Stomach (tissue), 9 donors: Measurements from ENCODE around the gene RCOR1. TPM values are rescaled to one million over a fixed set of nuclear protein-coding genes. Genes with fewer than 3 reads are reported as not detected.

ENCODE experiments used
- DNase-seq, 2 donors: peaks; one replicate each; pipeline versions ENCODE4 v3.0.0 to v3.0.0-alpha.2; 2013 to 2019
- H3K27ac ChIP-seq, 5 donors: fragments of 200-600 bp in 4 of 5; sonication (generic) in 4 of 5; one replicate each; pipeline ENCODE4 v1.5.1; 2013 to 2019; ENCODE audit warnings: mild to moderate bottlenecking in 1 of 5, moderate library complexity in 1 of 5
- H3K27me3 ChIP-seq, 3 donors: fragments of 200-600 bp; sonication (generic); one replicate each; pipeline ENCODE4 v1.5.1; 2017 to 2019; ENCODE audit warnings: mixed run types in 1 of 3
- H3K36me3 ChIP-seq, 4 donors: fragments of 200-600 bp; sonication (generic); 1 replicate in 3 of 4; 2 replicates in 1 of 4; pipeline ENCODE4 v1.5.1; 2016 to 2019
- H3K4me1 ChIP-seq, 4 donors: fragments of 200-600 bp; sonication (generic); one replicate each; pipeline ENCODE4 v1.5.1; 2016 to 2019
- H3K4me3 ChIP-seq, 4 donors: fragments of 200-600 bp; sonication (generic) in 3 of 4; one replicate each; pipeline ENCODE4 v1.5.1; 2016 to 2019; ENCODE audit warnings: mild to moderate bottlenecking in 1 of 4
- H3K9me3 ChIP-seq, 4 donors: fragments of 200-600 bp; sonication (generic); one replicate each; pipeline ENCODE4 v1.5.1; 2016 to 2019
- CTCF ChIP-seq, 7 experiments: fragments of 450-650 bp in 4 of 7; fragments of 200-600 bp in 3 of 7; sonication (generic) in 3 of 7; IDR thresholded peaks; one replicate each; pipeline ENCODE4 v1.5.1; 2016 to 2019; ENCODE audit warnings: antibody characterized with exemption in 7 of 7, control low read depth in 2 of 7, mild to moderate bottlenecking in 1 of 7
- EP300 ChIP-seq: sonication (generic); formaldehyde crosslinking; IDR thresholded peaks from one replicate; pipeline ENCODE4 v1.6.1; 2017; ENCODE audit warnings: antibody characterized with exemption
- POLR2A ChIP-seq, 4 donors: fragments of 450-650 bp; IDR thresholded peaks; one replicate each; pipeline ENCODE4 v1.6.1; 2016; ENCODE audit warnings: antibody characterized with exemption in 4 of 4, control low read depth in 2 of 4, mild to moderate bottlenecking in 1 of 4, moderate library complexity in 1 of 4
- POLR2AphosphoS5 ChIP-seq, 3 donors: sonication (generic); formaldehyde crosslinking; IDR thresholded peaks; one replicate each; pipeline ENCODE4 v1.6.1; 2016; ENCODE audit warnings: antibody characterized with exemption in 3 of 3
- WGBS, 5 donors: extraction: QIAGEN DNeasy Blood & Tissue Kit in 3 of 5; methylation state at CpG; one replicate each; pipeline versions ENCODE4 v1.1.5 to v1.1.7; 2013 to 2018; 5-methylcytosine and 5-hydroxymethylcytosine counted together
- intact Hi-C: fragments of 100-400 bp; cut with DNase I; formaldehyde crosslinking; loops from one replicate; pipeline ENCODE4 v1.15.1; 2023; ENCODE audit warnings: low total_unique reads
- polyA plus RNA-seq, 3 donors: library from polyadenylated mRNA; stranded (reverse); fragments of 200-250 nt; gene quantifications; one replicate each; pipeline ENCODE4 v1.2.3, GENCODE V29; 2013
- total RNA-seq, 5 donors: library from RNA; depleted of rRNA; stranded (reverse); fragments of >200 nt; gene quantifications; one replicate each; pipeline versions ENCODE4 v1.1.0 to v1.2.3, GENCODE V29; 2014 to 2016
- donor health status: healthy with polysubstance abuse.
- donor health status: Bipolar disorder and iron deficiency.
- donor health status: healthy.

RCOR1 gene
- total and polyA plus RNA-seq, 8 donors, result 4.9 to 60.7 (median 8.3) TPM

GRCh38 chr14:102774391-102775153 is 182.1 kb downstream of the RCOR1 start:
- intact Hi-C loops, result loop anchor here (10.0 kb wide), 1 partner anchor 140 kb away; no protein-coding TSS in a partner anchor
- WGBS, 5 donors, result 20 to 45% (median 45%) methylated on average over 8 to 10 of the region's 10 CpGs
- Histone ChIP-seq H3K27me3 (no peaks in the 10 kb centered on the region), H3K36me3 (no peaks in the 10 kb centered on the region), H3K9me3 (no peaks in the 10 kb centered on the region), H3K4me1 (peaks cover 0 to 32% (median 17%) of the 10 kb centered on the region in 4 donors), H3K27ac (peak overlapping the region in 3 of 5 donors; percentile 39 to 84 (median 83)), H3K4me3 (no peak overlapping the region)
- peak; percentile 57 to 90 for DNase-seq
- TF ChIP-seq POLR2A (IDR thresholded peaks at IDR 0.05) (no peak), POLR2AphosphoS5 (IDR thresholded peaks at IDR 0.05) (peak in 1 of 3 donors; percentile 21), CTCF (IDR thresholded peaks at IDR 0.05) (peak in 5 of 7 experiments; percentile 54 to 72 (median 68))

GRCh38 chr14:102775855-102776760 is 183.7 kb downstream of the RCOR1 start:
- peaks cover 0 to 43% (median 20%) of the 10 kb centered on the region in 4 donors for H3K4me1 ChIP-seq
- 81 to 87% (median 85%) methylated on average over 21 to 22 of the region's 22 CpGs for WGBS, 5 donors
- DNase-seq, result peak; percentile 42 to 52

GRCh38 chr14:102776761-102777710 is 184.6 kb downstream of the RCOR1 start, which contains the start of gene TRAF3:
TRAF3 (plus strand) TSS chr14:102777449; CDS start chr14:102870202, 92,753 bp downstream.
- WGBS, 5 donors, result 3 to 50% (median 19%) methylated on average over 35 to 139 of the region's 163 CpGs
- no peaks in the 10 kb centered on the region for H3K27me3 ChIP-seq
- peak within 1 kb of the TSS; percentile 78 to 96 (median 89) for H3K27ac ChIP-seq
- peaks cover 0 to 43% (median 20%) of the 10 kb centered on the region in 4 donors for H3K4me1 ChIP-seq
- H3K9me3 ChIP-seq, result no peaks in the 10 kb centered on the region
- H3K36me3 ChIP-seq, result no peaks in the 10 kb centered on the region
- H3K4me3 ChIP-seq, result peak within 1 kb of the TSS; percentile 81 to 99 (median 88)
- intact Hi-C loops, result loop anchor here (10.0 kb wide), 1 partner anchor 138 kb away; no protein-coding TSS in a partner anchor
- TF ChIP-seq POLR2A (IDR thresholded peaks at IDR 0.05), result no peak
- no peak for TF ChIP-seq CTCF (IDR thresholded peaks at IDR 0.05)
- no peak for TF ChIP-seq EP300
- no peak for TF ChIP-seq POLR2AphosphoS5 (IDR thresholded peaks at IDR 0.05)
- DNase-seq, result peak; percentile 70 to 92

More at GRCh38 chr14:102775855-102776760, 183.7 kb downstream of the RCOR1 start:
- H3K27ac ChIP-seq, result peak overlapping the region; percentile 66 to 86 (median 83)
- no peaks in the 10 kb centered on the region for H3K9me3 ChIP-seq
- intact Hi-C loops, result loop anchor here (10.0 kb wide), 1 partner anchor 139 kb away; no protein-coding TSS in a partner anchor
- peak overlapping the region in 3 of 4 donors; percentile 37 to 42 (median 38) for H3K4me3 ChIP-seq
- no peaks in the 10 kb centered on the region for H3K36me3 ChIP-seq
- H3K27me3 ChIP-seq, result no peaks in the 10 kb centered on the region
- TF ChIP-seq POLR2AphosphoS5 (IDR thresholded peaks at IDR 0.05) (peak in 1 of 3 donors; percentile 30), EP300 (no peak)

- Histone ChIP-seq H3K4me3 (peak overlapping the region; percentile 81 to 99 (median 88)), H3K9me3 (no peaks in the 10 kb centered on the region), H3K36me3 (no peaks in the 10 kb centered on the region), H3K27ac (peak overlapping the region; percentile 78 to 96 (median 89)), H3K27me3 (no peaks in the 10 kb centered on the region), H3K4me1 (peaks cover 0 to 43% (median 20%) of the 10 kb centered on the region in 4 donors)
- 0 to 1% (median 1%) methylated on average over 8 to 95 of the region's 98 CpGs; no CpG with 5 or more reads in 1 of the 5 donors for WGBS, 5 donors
- intact Hi-C loops, result loop anchor here (10.0 kb wide), 1 partner anchor 137 kb away; no protein-coding TSS in a partner anchor
- TF ChIP-seq EP300 (no peak), CTCF (IDR thresholded peaks at IDR 0.05) (no peak), POLR2A (IDR thresholded peaks at IDR 0.05) (no peak), POLR2AphosphoS5 (IDR thresholded peaks at IDR 0.05) (no peak)
- DNase-seq, result peak in 1 of 2 donors; percentile 62
Measured at GRCh38 chr14:102777711-102778337, 185.4 kb downstream of the RCOR1 start.
